Kidney (tissue), 14 donors: ENCODE data around the gene MYOG. TPM values are rescaled to one million over a fixed set of nuclear protein-coding genes. Genes with fewer than 3 reads are reported as not detected.

Experiments used
- DNase-seq, 5 donors: peaks; one replicate each; pipeline ENCODE4 v3.0.0-alpha.2; 2013 to 2020
- FAIRE-seq: peaks from 2 replicates; lab custom pipeline; 2012; peaks lifted over from hg19 to GRCh38; lab: Jason Lieb, UNC
- H3K27ac ChIP-seq, 2 donors: one replicate each; pipeline ENCODE4 v1.7.0; 2013; ENCODE audit warnings: low read depth in 2 of 2, low read length in 2 of 2, inconsistent platforms in 1 of 2
- H3K27me3 ChIP-seq: one replicate; pipeline ENCODE4 v1.7.1; 2013; ENCODE audit warnings: low read length, inconsistent platforms; ENCODE audit not compliant: control insufficient read depth, insufficient read depth
- H3K36me3 ChIP-seq, 3 donors: one replicate each; pipeline versions ENCODE4 v1.7.0 to v1.7.1; 2013; ENCODE audit warnings: low read length in 3 of 3, control low read depth in 1 of 3, inconsistent platforms in 1 of 3; ENCODE audit not compliant: insufficient read depth in 3 of 3, control insufficient read depth in 2 of 3
- H3K4me1 ChIP-seq, 3 donors: one replicate each; pipeline versions ENCODE4 v1.7.0 to v1.7.1; 2013; ENCODE audit warnings: low read length in 3 of 3, inconsistent platforms in 1 of 3, low read depth in 1 of 3; ENCODE audit not compliant: control insufficient read depth in 2 of 3, insufficient read depth in 2 of 3
- H3K4me3 ChIP-seq, 3 donors: one replicate each; pipeline versions ENCODE4 v1.7.0 to v1.8.1; 2013; ENCODE audit warnings: low read length in 3 of 3, control low read depth in 1 of 3, inconsistent platforms in 1 of 3
- H3K9ac ChIP-seq, 3 donors: one replicate each; pipeline versions ENCODE4 v1.7.0 to v1.7.1; 2013; ENCODE audit warnings: low read length in 3 of 3, control low read depth in 1 of 3, inconsistent platforms in 1 of 3
- H3K9me3 ChIP-seq, 3 donors: one replicate each; pipeline versions ENCODE4 v1.7.0 to v1.7.1; 2013; ENCODE audit warnings: low read length in 3 of 3, control low read depth in 1 of 3, inconsistent platforms in 1 of 3; ENCODE audit not compliant: control insufficient read depth in 2 of 3, insufficient read depth in 1 of 3
- intact Hi-C: fragments of 100-400 bp; cut with DNase I; formaldehyde crosslinking; loops from one replicate; pipeline ENCODE4 v1.11.1; 2022
- polyA plus RNA-seq: library from polyadenylated mRNA; stranded (reverse); fragments of 350-450 nt; fragmentation: Illumina TruSeq; extraction: RNeasy Lipid Tissue Mini Kit (QIAGEN cat#74804); gene quantifications from one replicate; pipeline ENCODE4 v1.2.3, GENCODE V29; 2014; ENCODE audit warnings: low read depth, low replicate concordance; ENCODE audit not compliant: insufficient read depth
- total RNA-seq: library from RNA; stranded (reverse); fragmentation: NEBNext Ultra II Directional; extraction: Animal tissue kit (Norgen Biotek cat#: 25700); gene quantifications from one replicate; pipeline ENCODE4 v1.2.1, GENCODE V29; 2021
- TF ChIP-seq, protein P1 (sequence below): IDR thresholded peaks from 3 replicates; pipeline ENCODE4 v1.5.1; 2012; ENCODE audit warnings: mild to moderate bottlenecking, moderate library complexity, borderline replicate concordance; ENCODE audit not compliant: insufficient read depth; ENCODE audit errors: extremely low read depth
- donor health status: control.
- donor health status: control.
- donor health status: control.
- donor health status: control.
- donor health status: control.
- donor health status: DM: yes; HTN: yes; CAD: no.
- donor health status: Normal renal cell carcinoma (clear cell type).

Gene MYOG
- total and polyA plus RNA-seq, 2 donors from 2014 or later: not detected

- H3K4me1 ChIP-seq: no peaks in the 10 kb centered on the region
Measured at GRCh38 chr1:203056012-203056411, 29.8 kb downstream of the MYOG start.

GRCh38 chr1:203055161-203055799 lies 30.5 kb downstream of the MYOG start:
- TF ChIP-seq, protein P1, sequence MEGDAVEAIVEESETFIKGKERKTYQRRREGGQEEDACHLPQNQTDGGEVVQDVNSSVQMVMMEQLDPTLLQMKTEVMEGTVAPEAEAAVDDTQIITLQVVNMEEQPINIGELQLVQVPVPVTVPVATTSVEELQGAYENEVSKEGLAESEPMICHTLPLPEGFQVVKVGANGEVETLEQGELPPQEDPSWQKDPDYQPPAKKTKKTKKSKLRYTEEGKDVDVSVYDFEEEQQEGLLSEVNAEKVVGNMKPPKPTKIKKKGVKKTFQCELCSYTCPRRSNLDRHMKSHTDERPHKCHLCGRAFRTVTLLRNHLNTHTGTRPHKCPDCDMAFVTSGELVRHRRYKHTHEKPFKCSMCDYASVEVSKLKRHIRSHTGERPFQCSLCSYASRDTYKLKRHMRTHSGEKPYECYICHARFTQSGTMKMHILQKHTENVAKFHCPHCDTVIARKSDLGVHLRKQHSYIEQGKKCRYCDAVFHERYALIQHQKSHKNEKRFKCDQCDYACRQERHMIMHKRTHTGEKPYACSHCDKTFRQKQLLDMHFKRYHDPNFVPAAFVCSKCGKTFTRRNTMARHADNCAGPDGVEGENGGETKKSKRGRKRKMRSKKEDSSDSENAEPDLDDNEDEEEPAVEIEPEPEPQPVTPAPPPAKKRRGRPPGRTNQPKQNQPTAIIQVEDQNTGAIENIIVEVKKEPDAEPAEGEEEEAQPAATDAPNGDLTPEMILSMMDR: no peak
- intact Hi-C loops: no loop called here
- Histone ChIP-seq H3K9me3 (no peaks in the 10 kb centered on the region), H3K27me3 (no peaks in the 10 kb centered on the region), H3K9ac (no peak overlapping the region), H3K27ac (no peak overlapping the region), H3K4me1 (no peaks in the 10 kb centered on the region), H3K4me3 (no peak overlapping the region), H3K36me3 (no peaks in the 10 kb centered on the region)
- no peak for FAIRE-seq
- DNase-seq: peak in 1 of 5 donors; percentile 43

More at GRCh38 chr1:203056012-203056411, 29.8 kb downstream of the MYOG start:
- FAIRE-seq: no peak
- Histone ChIP-seq H3K27me3 (no peaks in the 10 kb centered on the region), H3K9ac (no peak overlapping the region), H3K27ac (no peak overlapping the region), H3K36me3 (no peaks in the 10 kb centered on the region), H3K4me3 (no peak overlapping the region), H3K9me3 (no peaks in the 10 kb centered on the region)
- DNase-seq: peak in 4 of 5 donors; percentile 25 to 58 (median 42)
- TF ChIP-seq, protein P1: no peak
- intact Hi-C loops: no loop called here

GRCh38 chr1:203054642-203055041 lies 31.2 kb downstream of the MYOG start:
- Histone ChIP-seq H3K4me3 (no peak overlapping the region), H3K9me3 (no peaks in the 10 kb centered on the region), H3K36me3 (no peaks in the 10 kb centered on the region), H3K27ac (no peak overlapping the region), H3K9ac (no peak overlapping the region), H3K27me3 (no peaks in the 10 kb centered on the region), H3K4me1 (no peaks in the 10 kb centered on the region)
- TF ChIP-seq, protein P1: no peak
- intact Hi-C loops: no loop called here
- DNase-seq (no peak), FAIRE-seq (no peak)

GRCh38 chr1:203054184-203054583 lies 31.6 kb downstream of the MYOG start:
- Histone ChIP-seq H3K4me3 (no peak overlapping the region), H3K36me3 (no peaks in the 10 kb centered on the region), H3K27me3 (no peaks in the 10 kb centered on the region), H3K27ac (no peak overlapping the region), H3K4me1 (no peaks in the 10 kb centered on the region), H3K9ac (no peak overlapping the region), H3K9me3 (no peaks in the 10 kb centered on the region)
- intact Hi-C loops: no loop called here
- DNase-seq (no peak), FAIRE-seq (no peak)
- TF ChIP-seq, protein P1: no peak
